H1 (cell line): Measurements from ENCODE around the gene PIP5K1C.

ENCODE experiments used
- CEBPB ChIP-seq: IDR thresholded peaks from 2 replicates; pipeline ENCODE4 v1.6.1; 2012; ENCODE audit warnings: low read depth, low read length
- EZH2 ChIP-seq: fragments of 200-600 bp; sonication (generic); IDR thresholded peaks from 2 replicates; pipeline ENCODE4 v1.7.1; 2012; ENCODE audit warnings: low read depth, mild to moderate bottlenecking, moderate library complexity, low read length, inconsistent platforms; ENCODE audit not compliant: severe bottlenecking
- RNF2 ChIP-seq: fragments of 200-900, 300-1000 bp; sonication (generic); IDR thresholded peaks from 2 replicates; pipeline ENCODE4 v1.7.1; 2016; ENCODE audit warnings: borderline replicate concordance, low read depth, mild to moderate bottlenecking, antibody characterized with exemption, low read length; ENCODE audit not compliant: poor library complexity, severe bottlenecking; ENCODE audit errors: missing control alignments

DNA sequence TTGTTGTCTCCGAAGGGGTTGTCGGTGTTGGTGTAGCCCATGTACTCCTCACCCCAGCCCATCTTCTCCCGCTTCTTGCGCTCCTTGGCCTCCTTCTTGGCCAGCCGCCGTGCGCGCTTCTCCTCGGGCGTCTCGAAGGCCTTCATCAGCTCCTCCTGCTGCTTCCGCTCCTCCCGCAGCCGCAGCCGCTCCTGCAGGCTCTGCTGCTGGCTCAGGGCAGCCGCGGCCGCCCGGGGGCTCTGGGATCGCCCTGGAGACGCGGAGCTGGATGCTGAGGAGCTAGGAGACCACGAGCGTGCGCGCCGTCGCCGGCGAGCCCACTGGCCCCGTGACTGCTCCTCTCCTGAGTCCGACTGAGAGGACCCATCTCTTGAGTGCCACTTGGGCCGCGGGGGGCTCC is 76.6 kb downstream of the PIP5K1C start:
- TF ChIP-seq RNF2 (no peak), CEBPB (no peak), EZH2 (no peak)
